Keratinocyte (primary cell): ENCODE measurements around the gene CACNA1B. TPM values are rescaled to one million over a fixed set of nuclear protein-coding genes. Genes with fewer than 3 reads are reported as not detected.

Experiments
- DNase-seq: peaks from one replicate; pipeline ENCODE4 v3.0.0-alpha.2; 2011; ENCODE audit warnings: low read depth, missing footprints, low spot score
- FAIRE-seq: peaks from 2 replicates; lab custom pipeline; 2011; peaks lifted over from hg19 to GRCh38; lab: Jason Lieb, UNC
- H2AFZ ChIP-seq: 2 replicates; pipeline ENCODE4 v1.6.0; 2012; ENCODE audit warnings: low read length, control low read depth, inconsistent platforms; ENCODE audit not compliant: control insufficient read depth
- H3K27ac ChIP-seq: 2 replicates; pipeline ENCODE4 v1.5.1; 2011; ENCODE audit warnings: low read length; ENCODE audit not compliant: control insufficient read depth, insufficient read depth
- H3K27me3 ChIP-seq: 3 replicates; pipeline ENCODE4 v1.6.0; 2011; ENCODE audit warnings: low read length; ENCODE audit not compliant: control insufficient read depth, insufficient read depth; ENCODE audit errors: extremely low read depth
- H3K36me3 ChIP-seq, 2 experiments: 2 replicates in 1 of 2; 3 replicates in 1 of 2; pipeline ENCODE4 v1.5.1; 2011; ENCODE audit warnings: low read length in 2 of 2, mild to moderate bottlenecking in 1 of 2; ENCODE audit not compliant: control insufficient read depth in 2 of 2, insufficient read depth in 2 of 2; ENCODE audit errors: extremely low read depth in 1 of 2
- H3K4me1 ChIP-seq: 3 replicates; pipeline ENCODE4 v1.5.1; 2011; ENCODE audit warnings: low read length; ENCODE audit not compliant: control insufficient read depth, insufficient read depth; ENCODE audit errors: extremely low read depth
- H3K4me2 ChIP-seq: 3 replicates; pipeline ENCODE4 v1.6.0; 2011; ENCODE audit warnings: low read depth, low read length; ENCODE audit not compliant: control insufficient read depth, insufficient read depth; ENCODE audit errors: extremely low read depth
- H3K4me3 ChIP-seq, 3 experiments: fragments of 200-600 bp in 1 of 3; sonication (generic) in 1 of 3; 2 replicates in 2 of 3; 3 replicates in 1 of 3; pipeline ENCODE4 v1.5.1; 2011 to 2016; ENCODE audit warnings: low read length in 3 of 3, mild to moderate bottlenecking in 3 of 3, control low read depth in 2 of 3, inconsistent platforms in 1 of 3, low read depth in 1 of 3, mixed read lengths in 1 of 3, mixed run types in 1 of 3, moderate library complexity in 1 of 3; ENCODE audit not compliant: control insufficient read depth in 2 of 3, insufficient read depth in 2 of 3; ENCODE audit errors: extremely low read depth in 1 of 3
- H3K79me2 ChIP-seq: 2 replicates; pipeline ENCODE4 v1.6.0; 2012; ENCODE audit warnings: low read length; ENCODE audit not compliant: control insufficient read depth, insufficient read depth
- H3K9ac ChIP-seq: 3 replicates; pipeline ENCODE4 v1.6.0; 2011; ENCODE audit warnings: low read length; ENCODE audit not compliant: control insufficient read depth, insufficient read depth; ENCODE audit errors: extremely low read depth
- H3K9me1 ChIP-seq: 3 replicates; pipeline ENCODE4 v1.6.0; 2011; ENCODE audit warnings: low read length; ENCODE audit not compliant: control insufficient read depth, insufficient read depth; ENCODE audit errors: extremely low read depth
- H3K9me3 ChIP-seq: 2 replicates; pipeline ENCODE4 v1.5.1; 2012; ENCODE audit warnings: low read depth, low read length; ENCODE audit not compliant: control insufficient read depth
- H4K20me1 ChIP-seq: 3 replicates; pipeline ENCODE4 v1.6.0; 2011; ENCODE audit warnings: low read length; ENCODE audit not compliant: control insufficient read depth, insufficient read depth; ENCODE audit errors: extremely low read depth
- CTCF ChIP-seq, 3 experiments: IDR thresholded peaks in 1 of 3; conservative IDR thresholded peaks in 1 of 3; optimal IDR thresholded peaks in 1 of 3; 2 replicates in 2 of 3; 3 replicates in 1 of 3; pipeline versions ENCODE3 to v1.5.1; 2011; ENCODE audit warnings: low read length in 3 of 3, mild to moderate bottlenecking in 3 of 3, moderate library complexity in 2 of 3, control low read depth in 1 of 3, inconsistent platforms in 1 of 3; ENCODE audit not compliant: insufficient read depth in 2 of 3; ENCODE audit errors: extremely low read depth in 1 of 3
- EZH2 ChIP-seq: IDR thresholded peaks from one replicate; pipeline ENCODE4 v1.6.1; 2012; ENCODE audit warnings: inconsistent platforms, mild to moderate bottlenecking, low read length, moderate library complexity
- dilution Hi-C: fragments of 300-500 bp; cut with MboI; formaldehyde crosslinking; loops from one replicate; pipeline ENCODE4 v1.7.0; 2020; ENCODE audit warnings: low sequenced_read_pairs; ENCODE audit not compliant: extremely low pct_ligation_motif_present
- polyA plus RNA-seq, 5 experiments: library from polyadenylated mRNA; depleted of rRNA in 3 of 5; stranded (reverse) in 3 of 5; stranded (forward) in 1 of 5; unstranded in 1 of 5; fragments of >200 nt; gene quantifications; 1 replicate in 1 of 5; 2 replicates in 3 of 5; 3 replicates in 1 of 5; pipeline versions ENCODE4 v1.2.1 to v1.2.3, GENCODE V29; 2011 to 2012; ENCODE audit warnings: missing spikeins in 2 of 5, low read depth in 1 of 5, low replicate concordance in 1 of 5

CACNA1B gene
- polyA plus RNA-seq, 1 donor (not counting 4 experiments of a cell fraction or from before 2014, with no cell fraction given), result 0.01 TPM

- Histone ChIP-seq H3K27ac (no peak overlapping the region), H3K9ac (no peak overlapping the region), H2AFZ (no peak overlapping the region), H4K20me1 (no peaks in the 10 kb centered on the region), H3K36me3 (no peaks in the 10 kb centered on the region), H3K4me2 (no peak overlapping the region), H3K4me3 (no peak overlapping the region), H3K9me3 (no peaks in the 10 kb centered on the region), H3K9me1 (no peaks in the 10 kb centered on the region), H3K79me2 (no peaks in the 10 kb centered on the region), H3K4me1 (no peaks in the 10 kb centered on the region), H3K27me3 (peaks cover 12% of the 10 kb centered on the region)
- dilution Hi-C loops, result no loop called here
- DNase-seq (no peak), FAIRE-seq (no peak)
- TF ChIP-seq CTCF (optimal IDR thresholded peaks at IDR 0.05 in 1 of 3, IDR thresholded peaks at IDR 0.05 in 1 of 3, conservative IDR thresholded peaks at IDR 0.05 in 1 of 3; ENCODE audit: extremely low read depth in 1 of 3, insufficient read depth in 2 of 3, low read length in 3 of 3) (no peak), EZH2 (no peak)
These were observed 3.5 kb downstream of the CACNA1B start for GRCh38 chr9:137880976-137881530.

GRCh38 chr9:137881591-137882505 lies 4.3 kb downstream of the CACNA1B start:
- H3K27me3 ChIP-seq, result peaks cover 9% of the 10 kb centered on the region

More at GRCh38 chr9:137881591-137882505, 4.3 kb downstream of the CACNA1B start:
- H3K27ac ChIP-seq, result no peak overlapping the region
- H2AFZ ChIP-seq, result no peak overlapping the region
- FAIRE-seq (no peak), DNase-seq (no peak)
- no peaks in the 10 kb centered on the region for H3K4me1 ChIP-seq
- dilution Hi-C loops, result no loop called here
- no peak overlapping the region for H3K9ac ChIP-seq
- no peaks in the 10 kb centered on the region for H3K36me3 ChIP-seq
- TF ChIP-seq EZH2 (no peak), CTCF (optimal IDR thresholded peaks at IDR 0.05 in 1 of 3, IDR thresholded peaks at IDR 0.05 in 1 of 3, conservative IDR thresholded peaks at IDR 0.05 in 1 of 3; ENCODE audit: extremely low read depth in 1 of 3, insufficient read depth in 2 of 3, low read length in 3 of 3) (no peak)
- no peak overlapping the region for H3K4me2 ChIP-seq
- no peaks in the 10 kb centered on the region for H3K9me3 ChIP-seq
- H3K79me2 ChIP-seq, result no peaks in the 10 kb centered on the region
- H4K20me1 ChIP-seq, result no peaks in the 10 kb centered on the region
- H3K9me1 ChIP-seq, result no peaks in the 10 kb centered on the region
- H3K4me3 ChIP-seq, result no peak overlapping the region
